ENCODE data around the gene QARS1.

The QARS1 gene

GRCh38 chr3:49054344-49054862 lies 50.2 kb downstream of the QARS1 start:
- no peak for DNase-seq (ENCODE audit: extremely low read depth in 1 of 2, low read depth in 1 of 2)

GRCh38 chr3:49053543-49053942 lies 51.0 kb downstream of the QARS1 start:
- no peak for DNase-seq (ENCODE audit: extremely low read depth in 1 of 2, low read depth in 1 of 2)
